ENCODE measurements around the gene CREB5.
A peak's percentile ranks its signal among the peaks of the same experiment; 100 is the strongest.

The CREB5 gene

GRCh38 chr7:28684650-28685241 is 272.4 kb downstream of the CREB5 start:
- no peak for TF ChIP-seq CTCF (conservative IDR thresholded peaks at IDR 0.05; ENCODE audit: low read length)
- H3K4me3 ChIP-seq (ENCODE audit: low read length) = no peak overlapping the region
- no peak for DNase-seq (ENCODE audit: low read depth)

DNA sequence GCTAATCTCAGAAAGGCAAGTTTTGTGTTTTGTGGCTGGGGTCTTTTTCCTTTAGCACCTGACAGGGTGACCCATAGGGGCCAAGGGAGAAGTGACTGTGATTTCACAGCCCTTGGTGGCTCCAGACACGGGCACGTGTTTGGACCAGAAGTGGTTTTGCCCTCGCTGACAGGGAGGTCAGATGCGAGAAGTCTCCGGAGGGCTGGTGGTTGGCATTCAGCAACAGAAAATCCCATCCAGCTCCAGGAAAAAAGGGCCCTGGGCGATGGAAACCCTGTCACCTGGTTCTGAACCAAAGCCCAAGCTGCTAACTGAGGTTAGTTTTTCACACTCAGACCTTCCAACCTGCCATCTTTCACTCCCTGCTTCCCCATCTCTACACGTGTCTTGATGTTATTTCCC is 272.9 kb downstream of the CREB5 start:
- no peak for DNase-seq (ENCODE audit: low read depth)
- H3K4me3 ChIP-seq (ENCODE audit: low read length) = no peak overlapping the region
- TF ChIP-seq CTCF (conservative IDR thresholded peaks at IDR 0.05; ENCODE audit: low read length) = no peak

GRCh38 chr7:28685644-28686417 is 273.5 kb downstream of the CREB5 start:
- H3K4me3 ChIP-seq (ENCODE audit: low read length) = peak overlapping the region; percentile 61
- DNase-seq (ENCODE audit: low read depth) = peak; percentile 98

DNA sequence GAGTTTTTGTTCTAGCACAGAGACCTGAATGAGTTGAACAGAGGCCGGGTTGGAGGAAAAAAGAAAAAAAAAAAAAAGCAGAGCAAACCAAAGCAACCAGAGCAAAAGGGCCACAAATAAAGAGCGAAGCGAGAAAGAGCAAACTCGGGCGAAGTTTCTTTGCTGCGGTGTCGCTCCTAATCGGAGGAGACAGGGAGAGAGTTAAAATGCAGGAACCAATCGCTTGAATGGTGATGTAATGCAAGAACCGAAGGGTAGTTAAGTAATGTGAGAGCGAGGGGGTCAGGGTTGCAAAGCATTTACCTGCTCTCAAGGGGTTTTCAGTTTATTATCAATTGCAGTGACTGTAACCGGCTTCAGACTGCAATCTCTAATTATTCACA is 274.1 kb downstream of the CREB5 start:
- peak; percentile 50 for DNase-seq (ENCODE audit: low read depth)
- TF ChIP-seq CTCF (conservative IDR thresholded peaks at IDR 0.05; ENCODE audit: low read length) = no peak
- peak overlapping the region; percentile 61 for H3K4me3 ChIP-seq (ENCODE audit: low read length)

More at GRCh38 chr7:28685644-28686417, 273.5 kb downstream of the CREB5 start:
- TF ChIP-seq CTCF (conservative IDR thresholded peaks at IDR 0.05; ENCODE audit: low read length) = no peak

GRCh38 chr7:28687537-28687936 is 275.2 kb downstream of the CREB5 start:
- TF ChIP-seq CTCF (conservative IDR thresholded peaks at IDR 0.05; ENCODE audit: low read length) = no peak
- H3K4me3 ChIP-seq (ENCODE audit: low read length) = no peak overlapping the region
- no peak for DNase-seq (ENCODE audit: low read depth)

GRCh38 chr7:28688174-28688573 is 275.9 kb downstream of the CREB5 start:
- DNase-seq (ENCODE audit: low read depth) = no peak
- TF ChIP-seq CTCF (conservative IDR thresholded peaks at IDR 0.05; ENCODE audit: low read length) = no peak

DNA sequence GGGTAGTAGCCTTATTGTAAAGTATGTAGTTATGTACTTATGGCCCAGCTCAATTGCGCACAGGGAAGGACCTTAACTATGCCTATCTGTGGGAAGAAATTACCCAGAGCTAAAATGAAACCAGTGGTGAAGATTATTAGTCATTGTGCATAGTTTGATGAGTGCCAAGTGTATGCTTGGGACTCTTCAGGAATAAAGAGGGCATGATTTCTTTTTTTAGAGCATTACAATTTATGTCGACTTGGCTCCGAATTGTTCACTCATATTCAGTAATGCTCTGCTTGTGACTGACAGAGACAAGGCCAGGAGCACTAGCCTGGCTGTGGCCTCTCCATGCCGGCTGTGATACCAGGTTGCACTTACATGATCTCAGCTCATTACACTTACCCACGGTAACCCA is 276.3 kb downstream of the CREB5 start:
- peak; percentile 76 for DNase-seq (ENCODE audit: low read depth)
- H3K4me3 ChIP-seq (ENCODE audit: low read length) = no peak overlapping the region
- TF ChIP-seq CTCF (conservative IDR thresholded peaks at IDR 0.05; ENCODE audit: low read length) = no peak

More at GRCh38 chr7:28688174-28688573, 275.9 kb downstream of the CREB5 start:
- no peak overlapping the region for H3K4me3 ChIP-seq (ENCODE audit: low read length)
